SK-MEL-5 (cell line): ENCODE measurements around the gene ITGA7. TPM values are rescaled to one million over a fixed set of nuclear protein-coding genes. Genes with fewer than 3 reads are reported as not detected.

Experiments
- DNase-seq: peaks from one replicate; pipeline ENCODE4 v3.0.0-alpha.2; 2016; ENCODE audit warnings: low read depth, low spot score
- in situ Hi-C: cut with HindIII; loops from 2 replicates; pipeline ENCODE4 v1.10.0; 2016; ENCODE audit warnings: low sequenced_read_pairs, high pct_unique_total_duplicates, low pct_unique_long_range_greater_than_20kb
- polyA plus RNA-seq, 2 experiments: library from polyadenylated mRNA; depleted of rRNA; stranded (reverse); fragments of >200 nt; gene quantifications; 2 replicates each; pipeline ENCODE4 v1.2.3, GENCODE V29; 2015
- total RNA-seq: library from RNA; depleted of rRNA; stranded (reverse); fragments of >200 nt; shearing (Covaris generic); gene quantifications from 2 replicates; pipeline ENCODE4 v1.2.3, GENCODE V29; 2014; rRNA removed

ITGA7 gene, protein sequence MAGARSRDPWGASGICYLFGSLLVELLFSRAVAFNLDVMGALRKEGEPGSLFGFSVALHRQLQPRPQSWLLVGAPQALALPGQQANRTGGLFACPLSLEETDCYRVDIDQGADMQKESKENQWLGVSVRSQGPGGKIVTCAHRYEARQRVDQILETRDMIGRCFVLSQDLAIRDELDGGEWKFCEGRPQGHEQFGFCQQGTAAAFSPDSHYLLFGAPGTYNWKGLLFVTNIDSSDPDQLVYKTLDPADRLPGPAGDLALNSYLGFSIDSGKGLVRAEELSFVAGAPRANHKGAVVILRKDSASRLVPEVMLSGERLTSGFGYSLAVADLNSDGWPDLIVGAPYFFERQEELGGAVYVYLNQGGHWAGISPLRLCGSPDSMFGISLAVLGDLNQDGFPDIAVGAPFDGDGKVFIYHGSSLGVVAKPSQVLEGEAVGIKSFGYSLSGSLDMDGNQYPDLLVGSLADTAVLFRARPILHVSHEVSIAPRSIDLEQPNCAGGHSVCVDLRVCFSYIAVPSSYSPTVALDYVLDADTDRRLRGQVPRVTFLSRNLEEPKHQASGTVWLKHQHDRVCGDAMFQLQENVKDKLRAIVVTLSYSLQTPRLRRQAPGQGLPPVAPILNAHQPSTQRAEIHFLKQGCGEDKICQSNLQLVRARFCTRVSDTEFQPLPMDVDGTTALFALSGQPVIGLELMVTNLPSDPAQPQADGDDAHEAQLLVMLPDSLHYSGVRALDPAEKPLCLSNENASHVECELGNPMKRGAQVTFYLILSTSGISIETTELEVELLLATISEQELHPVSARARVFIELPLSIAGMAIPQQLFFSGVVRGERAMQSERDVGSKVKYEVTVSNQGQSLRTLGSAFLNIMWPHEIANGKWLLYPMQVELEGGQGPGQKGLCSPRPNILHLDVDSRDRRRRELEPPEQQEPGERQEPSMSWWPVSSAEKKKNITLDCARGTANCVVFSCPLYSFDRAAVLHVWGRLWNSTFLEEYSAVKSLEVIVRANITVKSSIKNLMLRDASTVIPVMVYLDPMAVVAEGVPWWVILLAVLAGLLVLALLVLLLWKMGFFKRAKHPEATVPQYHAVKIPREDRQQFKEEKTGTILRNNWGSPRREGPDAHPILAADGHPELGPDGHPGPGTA
- 60.5 and 65.4 TPM in 2 replicates for total RNA-seq
- 73.5 and 89.6 TPM in 2 replicates for polyA plus RNA-seq (2015; cell fraction: cytosol; rRNA removed)
- 467 and 501 TPM in 2 replicates for polyA plus RNA-seq (2015; cell fraction: nucleus; rRNA removed)

DNA sequence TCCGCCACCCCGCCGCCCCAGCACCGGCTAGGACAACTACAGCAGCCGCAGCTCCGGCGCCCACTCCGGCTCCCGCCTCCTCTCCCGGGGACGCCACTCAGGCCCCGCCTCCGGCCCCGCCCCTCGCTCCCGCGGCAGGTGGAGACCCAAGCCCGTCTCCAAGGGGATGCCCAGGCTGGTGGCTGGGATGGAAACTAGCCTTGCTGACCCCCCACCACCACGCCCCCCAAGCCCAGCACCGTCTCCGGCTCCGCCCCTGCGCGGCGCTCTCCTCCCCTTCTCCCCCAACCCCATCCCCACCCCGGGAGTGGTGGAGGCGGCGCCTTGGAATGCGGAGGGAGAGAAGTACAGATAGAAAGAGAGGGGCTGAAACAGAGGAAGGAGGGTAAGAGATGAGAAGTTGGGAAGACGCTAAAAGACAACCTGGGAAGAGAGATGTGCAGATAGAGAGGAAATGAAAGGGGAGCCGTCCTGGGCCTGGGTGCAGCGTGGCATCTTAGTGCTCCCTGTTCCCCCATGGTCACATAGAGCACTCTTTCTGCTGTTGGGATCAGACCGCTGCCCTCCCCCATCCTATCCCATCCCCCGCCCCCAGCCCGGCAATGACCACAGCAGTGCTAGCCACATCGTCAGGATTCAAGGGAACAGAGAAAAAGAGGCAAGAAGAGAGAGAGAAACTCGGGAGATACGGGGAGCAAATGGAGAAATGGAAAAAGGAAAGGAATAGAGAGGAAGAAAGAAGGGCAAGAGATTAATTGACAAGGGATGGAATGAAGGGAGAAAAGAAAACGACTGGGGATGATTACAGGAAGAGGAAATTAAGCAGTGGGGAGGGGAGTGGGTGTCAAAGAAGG is at the start of gene ITGA7:
Gene ITGA7 (minus strand): TSS at position 64 of the 854 bp plus-strand sequence. CDS start 222 bp downstream, outside the sequence.
- peak; percentile 60 for DNase-seq

GRCh38 chr12:55755246-55755645 is 47.5 kb upstream of the ITGA7 start:
- DNase-seq, result no peak
- in situ Hi-C loops, result no loop called here

More for the DNA sequence above, at the start of gene ITGA7:
- in situ Hi-C loops, result no loop called here

- in situ Hi-C loops, result no loop called here
- DNase-seq, result no peak
Observed at GRCh38 chr12:55748230-55748993, 40.7 kb upstream of the ITGA7 start.

DNA sequence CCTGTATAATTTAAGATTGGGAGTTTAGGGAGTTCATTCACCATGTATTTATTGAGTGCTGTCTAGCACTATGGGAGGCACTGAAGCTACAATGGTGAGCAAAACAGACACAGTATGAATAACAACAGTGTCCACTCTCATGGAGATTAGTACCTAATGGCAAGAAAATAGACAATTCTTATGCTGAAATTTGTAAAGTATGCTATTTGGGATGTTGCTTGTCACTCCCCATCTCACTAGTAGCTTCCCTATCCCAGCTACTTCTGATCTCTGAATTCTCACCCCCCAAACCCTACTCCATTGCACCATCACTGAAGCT is 39.2 kb upstream of the ITGA7 start:
- in situ Hi-C loops, result no loop called here
- no peak for DNase-seq

GRCh38 chr12:55746174-55746912 is 38.6 kb upstream of the ITGA7 start:
- in situ Hi-C loops, result no loop called here
- DNase-seq, result no peak

DNA sequence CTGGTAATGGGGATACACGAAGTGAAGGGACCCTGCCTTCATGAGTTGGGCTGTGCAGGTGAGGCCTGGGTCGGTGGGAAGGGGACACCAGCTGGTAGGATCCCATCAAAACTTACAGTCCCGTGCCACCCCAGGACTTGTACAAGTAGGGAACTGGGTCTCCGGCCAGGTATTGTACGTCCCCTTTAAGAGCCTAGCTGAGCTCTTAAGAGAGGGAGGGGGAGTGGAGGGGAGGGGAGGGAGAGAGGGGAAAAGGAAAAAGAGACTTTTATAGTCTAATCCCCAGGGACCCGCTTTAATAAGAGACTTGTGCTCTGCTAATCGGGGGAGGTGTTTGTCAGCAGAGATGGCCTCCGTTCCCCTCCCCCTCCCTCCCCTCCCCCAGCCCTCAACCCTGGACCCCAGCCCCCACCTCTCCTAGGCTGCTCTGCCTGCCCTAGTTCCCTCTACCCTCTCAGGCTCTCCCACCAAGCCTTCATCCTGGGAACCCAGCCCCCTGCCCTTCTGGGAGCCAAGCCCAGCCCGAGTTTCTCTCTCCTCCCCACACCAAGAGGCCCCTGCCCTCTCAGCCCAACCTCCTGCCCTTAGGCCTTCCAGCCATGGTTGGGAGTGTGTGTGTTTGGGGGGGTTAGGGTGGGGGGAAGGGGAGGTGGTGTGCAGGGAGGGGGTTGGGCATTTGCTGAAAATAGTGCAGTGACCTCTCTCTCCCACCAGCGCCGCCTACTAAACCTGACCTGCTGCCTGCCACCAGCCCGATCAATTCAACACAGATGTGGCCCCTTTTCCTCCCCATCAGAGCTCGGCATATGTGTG is 37.9 kb upstream of the ITGA7 start:
- DNase-seq, result peak; percentile 93
- in situ Hi-C loops, result no loop called here

DNA sequence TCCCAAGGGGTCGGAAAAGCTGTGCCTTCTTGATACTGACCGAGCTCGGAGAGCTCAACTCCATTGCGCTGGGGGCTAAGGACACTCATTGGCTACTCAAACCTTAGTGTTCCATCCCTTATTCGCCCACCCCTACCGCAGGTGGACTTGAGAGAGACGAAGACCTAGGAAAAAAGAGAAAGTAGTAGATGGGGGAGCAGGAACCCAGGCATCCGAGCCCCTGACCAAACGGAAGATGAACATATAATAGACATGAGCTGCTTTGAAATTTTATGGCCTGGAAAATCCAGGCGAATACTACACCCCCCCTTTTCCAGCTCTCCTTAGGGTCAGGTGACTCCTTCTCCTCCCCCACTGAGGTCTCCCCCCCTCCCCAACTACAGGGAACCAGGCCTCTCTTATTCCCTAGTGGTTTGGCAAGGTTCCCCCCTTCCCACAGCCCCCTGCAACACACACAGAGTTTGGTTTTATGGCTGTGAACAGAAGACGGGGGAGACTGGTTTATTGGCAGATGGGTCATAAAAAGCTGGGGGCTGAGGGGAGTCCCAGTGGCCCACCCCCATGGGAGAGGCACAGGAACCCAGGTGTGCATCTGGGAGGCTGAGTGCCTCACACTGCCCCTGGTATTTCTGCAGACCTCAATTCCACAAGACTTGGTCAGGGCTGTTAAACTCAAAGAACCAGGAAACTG is 36.8 kb upstream of the ITGA7 start:
- DNase-seq, result no peak
- in situ Hi-C loops, result no loop called here

DNA sequence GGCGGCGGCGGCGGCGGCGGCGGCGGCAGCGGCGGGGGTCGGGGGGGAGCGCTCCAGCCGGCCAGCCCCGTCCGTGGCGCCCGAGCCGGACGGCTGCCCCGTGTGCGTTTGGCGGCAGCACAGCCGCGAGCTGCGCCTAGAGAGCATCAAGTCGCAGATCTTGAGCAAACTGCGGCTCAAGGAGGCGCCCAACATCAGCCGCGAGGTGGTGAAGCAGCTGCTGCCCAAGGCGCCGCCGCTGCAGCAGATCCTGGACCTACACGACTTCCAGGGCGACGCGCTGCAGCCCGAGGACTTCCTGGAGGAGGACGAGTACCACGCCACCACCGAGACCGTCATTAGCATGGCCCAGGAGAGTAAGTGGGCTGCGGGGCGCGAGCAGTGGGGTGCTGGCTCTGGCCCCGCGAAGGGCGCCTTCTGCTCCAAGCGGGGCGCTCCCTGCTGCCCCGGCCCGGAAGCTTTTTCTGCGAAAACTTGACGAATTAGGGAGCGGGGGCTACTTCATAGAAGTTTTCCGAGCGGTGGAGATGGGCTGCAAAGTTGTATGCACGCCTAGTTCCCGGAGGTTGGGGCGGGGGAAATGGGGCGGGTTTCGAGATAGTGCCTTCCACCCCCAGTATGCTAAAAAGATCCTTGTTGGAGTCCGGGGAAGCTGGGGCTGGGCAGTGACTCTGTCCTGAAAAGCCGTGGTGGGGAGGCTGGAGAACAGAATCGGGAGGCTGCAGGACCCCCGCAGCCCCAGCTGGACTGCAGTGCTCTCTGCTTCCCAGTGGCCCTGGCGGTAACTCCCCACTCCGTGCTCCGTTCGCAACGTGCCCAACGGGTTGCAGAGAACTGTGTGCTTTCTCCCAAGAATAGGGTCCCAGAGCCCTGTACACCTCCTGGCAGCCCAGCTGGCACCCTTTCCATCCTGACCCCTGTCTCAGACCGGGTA is 36.0 kb upstream of the ITGA7 start:
- in situ Hi-C loops, result no loop called here
- peak; percentile 54 for DNase-seq

GRCh38 chr12:55742719-55743405 is 35.2 kb upstream of the ITGA7 start, which contains the start of gene GDF11:
TSS of gene GDF11 (plus strand) at chr12:55743122. CDS start at chr12:55743317, 195 bp downstream.
- in situ Hi-C loops, result no loop called here
- peak; percentile 76 for DNase-seq

- in situ Hi-C loops, result no loop called here
- DNase-seq, result no peak
Observed at GRCh38 chr12:55741931-55742680, 34.4 kb upstream of the ITGA7 start.

DNA sequence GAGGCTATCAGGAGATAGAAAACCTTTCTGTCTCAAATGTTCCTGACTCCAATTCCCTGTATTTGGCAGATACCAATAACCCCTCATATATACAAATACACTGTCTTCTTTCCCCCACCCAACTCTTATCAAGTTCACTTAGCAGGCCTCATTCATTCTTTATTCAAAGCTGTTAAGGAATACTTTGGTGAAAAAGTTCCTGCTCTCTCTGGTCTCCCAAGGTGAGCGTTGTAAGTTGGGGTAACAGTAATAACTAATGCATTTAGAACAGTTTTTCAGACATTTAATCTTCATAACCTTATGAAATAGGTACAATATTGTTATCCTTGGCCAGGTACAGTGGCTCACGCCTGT is 31.3 kb upstream of the ITGA7 start:
- DNase-seq, result no peak
- in situ Hi-C loops, result no loop called here

- in situ Hi-C loops, result no loop called here
- peak; percentile 93 for DNase-seq
Observed at GRCh38 chr12:55738123-55739024, 30.7 kb upstream of the ITGA7 start.
